Measurements from ENCODE around the gene CSGALNACT2. TPM values are rescaled to one million over a fixed set of nuclear protein-coding genes. Genes with fewer than 3 reads are reported as not detected.

The CSGALNACT2 gene
- total RNA-seq, 1 donor from 2014 or later, result 38.7 TPM

DNA sequence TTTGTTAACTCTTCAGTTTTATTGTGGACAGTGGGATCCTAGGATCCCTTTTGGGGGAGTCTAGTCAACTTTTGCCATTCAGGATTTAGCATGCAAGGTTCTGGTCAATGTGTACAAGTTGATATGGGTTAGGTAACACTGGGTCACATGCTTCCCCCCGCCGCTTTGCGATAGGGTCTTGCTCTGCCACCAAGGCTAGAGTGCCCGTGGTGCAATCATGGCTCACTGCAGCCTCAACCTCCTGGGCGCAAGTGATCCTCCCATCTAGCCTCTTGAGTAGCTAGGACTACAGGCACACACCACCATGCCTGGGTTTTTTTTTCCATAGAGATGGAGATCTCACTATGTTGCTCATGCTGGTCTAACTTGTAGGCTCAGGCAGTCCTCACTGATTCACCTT, 3.2 kb upstream of the CSGALNACT2 start:
- no peaks in the 10 kb centered on the region for H3K36me3 Mint-ChIP-seq (ENCODE audit: low read depth)
- no peak for DNase-seq (ENCODE audit: low spot score)
- peaks cover 30% of the 10 kb centered on the region for H3K4me1 Mint-ChIP-seq (ENCODE audit: low read depth)
- no peaks in the 10 kb centered on the region for H3K9me3 Mint-ChIP-seq (ENCODE audit: low read depth)
- no peak overlapping the region for H3K4me3 Mint-ChIP-seq (ENCODE audit: unreplicated experiment)
- no peaks in the 10 kb centered on the region for H3K27me3 Mint-ChIP-seq (ENCODE audit: low read depth)
- TF ChIP-seq, protein P1, sequence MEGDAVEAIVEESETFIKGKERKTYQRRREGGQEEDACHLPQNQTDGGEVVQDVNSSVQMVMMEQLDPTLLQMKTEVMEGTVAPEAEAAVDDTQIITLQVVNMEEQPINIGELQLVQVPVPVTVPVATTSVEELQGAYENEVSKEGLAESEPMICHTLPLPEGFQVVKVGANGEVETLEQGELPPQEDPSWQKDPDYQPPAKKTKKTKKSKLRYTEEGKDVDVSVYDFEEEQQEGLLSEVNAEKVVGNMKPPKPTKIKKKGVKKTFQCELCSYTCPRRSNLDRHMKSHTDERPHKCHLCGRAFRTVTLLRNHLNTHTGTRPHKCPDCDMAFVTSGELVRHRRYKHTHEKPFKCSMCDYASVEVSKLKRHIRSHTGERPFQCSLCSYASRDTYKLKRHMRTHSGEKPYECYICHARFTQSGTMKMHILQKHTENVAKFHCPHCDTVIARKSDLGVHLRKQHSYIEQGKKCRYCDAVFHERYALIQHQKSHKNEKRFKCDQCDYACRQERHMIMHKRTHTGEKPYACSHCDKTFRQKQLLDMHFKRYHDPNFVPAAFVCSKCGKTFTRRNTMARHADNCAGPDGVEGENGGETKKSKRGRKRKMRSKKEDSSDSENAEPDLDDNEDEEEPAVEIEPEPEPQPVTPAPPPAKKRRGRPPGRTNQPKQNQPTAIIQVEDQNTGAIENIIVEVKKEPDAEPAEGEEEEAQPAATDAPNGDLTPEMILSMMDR (IDR thresholded peaks at IDR 0.05), result no peak
- no peak overlapping the region for H3K27ac Mint-ChIP-seq (ENCODE audit: unreplicated experiment)

DNA sequence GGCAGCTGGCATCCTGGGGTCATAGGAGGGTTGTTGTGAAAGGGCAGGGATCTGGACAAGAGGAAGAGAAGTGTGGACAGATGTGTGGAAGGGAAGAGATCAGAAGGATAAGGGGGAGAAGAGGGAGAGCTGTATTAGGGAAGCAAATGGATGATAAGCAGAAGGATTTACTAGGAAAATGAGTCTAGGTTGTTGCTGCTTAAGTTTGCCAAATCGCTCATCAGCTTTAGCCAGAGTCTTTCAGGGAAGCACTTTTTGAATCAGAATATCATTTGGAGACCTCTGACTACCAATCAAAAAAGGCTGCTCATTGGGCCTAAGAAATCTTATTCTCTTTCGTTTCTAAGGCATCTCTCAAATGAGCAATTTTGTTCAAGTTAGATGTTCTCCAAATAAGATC, 2.6 kb upstream of the CSGALNACT2 start:
- Mint-ChIP-seq H3K4me3 (ENCODE audit: unreplicated experiment) (no peak overlapping the region), H3K9me3 (ENCODE audit: low read depth) (no peaks in the 10 kb centered on the region), H3K27me3 (ENCODE audit: low read depth) (no peaks in the 10 kb centered on the region), H3K27ac (ENCODE audit: unreplicated experiment) (no peak overlapping the region), H3K36me3 (ENCODE audit: low read depth) (no peaks in the 10 kb centered on the region), H3K4me1 (ENCODE audit: low read depth) (peaks cover 35% of the 10 kb centered on the region)
- DNase-seq (ENCODE audit: low spot score), result no peak
- TF ChIP-seq, protein P1 (IDR thresholded peaks at IDR 0.05), result no peak

DNA sequence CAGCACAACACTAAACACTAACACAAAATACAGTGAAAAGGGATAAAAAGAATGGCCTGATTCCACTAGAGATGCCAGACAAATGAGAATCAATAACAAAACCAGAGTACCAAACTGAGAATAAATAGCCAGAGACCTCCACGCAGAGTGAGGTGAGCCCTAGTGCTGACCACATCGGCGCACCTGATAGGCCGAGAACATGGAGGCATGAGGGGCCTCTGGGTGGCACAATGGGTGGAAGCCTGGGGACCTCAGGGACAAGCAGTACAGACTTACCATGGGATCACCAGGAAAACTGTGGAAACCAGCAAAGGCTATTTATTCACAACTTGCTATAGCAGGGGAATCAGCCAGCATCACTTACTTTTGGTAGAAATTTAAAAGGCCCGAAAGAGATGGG, 1.8 kb upstream of the CSGALNACT2 start:
- peaks cover 41% of the 10 kb centered on the region for H3K4me1 Mint-ChIP-seq (ENCODE audit: low read depth)
- peak overlapping the region; percentile 77 for H3K27ac Mint-ChIP-seq (ENCODE audit: unreplicated experiment)
- DNase-seq (ENCODE audit: low spot score), result no peak
- no peaks in the 10 kb centered on the region for H3K9me3 Mint-ChIP-seq (ENCODE audit: low read depth)
- no peaks in the 10 kb centered on the region for H3K36me3 Mint-ChIP-seq (ENCODE audit: low read depth)
- no peaks in the 10 kb centered on the region for H3K27me3 Mint-ChIP-seq (ENCODE audit: low read depth)
- TF ChIP-seq, protein P1 (IDR thresholded peaks at IDR 0.05), result no peak
- peak overlapping the region; percentile 95 for H3K4me3 Mint-ChIP-seq (ENCODE audit: unreplicated experiment)

DNA sequence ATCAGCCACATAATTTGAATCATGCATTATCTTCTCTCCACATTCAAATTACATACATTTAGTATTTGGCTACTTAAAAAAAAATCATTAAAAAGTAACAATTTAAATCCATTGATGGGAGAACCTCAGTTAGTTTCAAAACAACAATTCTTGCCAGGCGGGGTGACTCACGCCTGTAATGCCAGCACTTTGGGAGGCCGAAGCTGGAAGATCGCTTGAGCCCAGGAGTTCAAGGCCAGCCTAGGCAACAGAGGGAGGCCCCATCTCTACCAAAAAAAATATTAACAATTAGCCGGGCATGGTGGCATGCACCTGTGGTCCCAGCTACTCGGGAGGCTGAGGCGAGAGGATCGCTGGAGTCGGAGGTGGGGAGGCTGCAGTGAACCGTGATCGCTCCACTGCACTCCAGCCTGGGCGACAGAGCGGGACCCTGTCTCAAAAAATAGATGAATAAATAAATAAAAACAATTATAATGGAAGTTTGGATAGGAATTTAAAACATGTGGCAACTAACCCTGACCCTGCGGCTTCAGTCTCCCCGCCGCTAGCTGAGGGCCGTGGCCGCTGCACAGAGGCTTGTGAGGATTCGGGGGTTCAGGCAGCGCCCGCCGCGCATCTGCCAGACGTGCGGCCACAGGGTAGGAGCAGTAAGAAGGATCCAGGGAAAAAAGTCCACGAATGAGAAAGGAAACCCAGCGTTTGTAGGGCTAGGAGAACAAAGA, 1.1 kb upstream of the CSGALNACT2 start:
- DNase-seq (ENCODE audit: low spot score), result no peak
- Mint-ChIP-seq H3K4me1 (ENCODE audit: low read depth) (peaks cover 45% of the 10 kb centered on the region), H3K27me3 (ENCODE audit: low read depth) (no peaks in the 10 kb centered on the region), H3K27ac (ENCODE audit: unreplicated experiment) (peak overlapping the region; percentile 97), H3K36me3 (ENCODE audit: low read depth) (no peaks in the 10 kb centered on the region), H3K9me3 (ENCODE audit: low read depth) (no peaks in the 10 kb centered on the region), H3K4me3 (ENCODE audit: unreplicated experiment) (peak overlapping the region; percentile 95)
- TF ChIP-seq, protein P1 (IDR thresholded peaks at IDR 0.05), result no peak

DNA sequence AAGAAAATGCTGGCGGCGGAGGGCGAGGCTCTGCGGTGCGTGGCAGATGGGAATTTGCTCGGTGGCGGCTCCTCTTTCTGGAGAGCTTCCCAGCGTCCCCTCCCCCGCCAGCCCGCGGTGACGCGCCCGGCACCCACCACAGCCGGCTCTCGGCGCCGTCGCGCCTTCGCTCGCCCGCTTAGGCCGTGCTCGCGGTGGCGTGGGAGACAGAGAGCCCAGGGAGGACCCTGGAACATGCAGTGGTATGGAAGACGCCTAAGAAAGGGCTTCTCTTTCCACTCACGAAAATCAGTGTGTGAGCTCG, 576 bp upstream of the CSGALNACT2 start:
- no peaks in the 10 kb centered on the region for H3K27me3 Mint-ChIP-seq (ENCODE audit: low read depth)
- peak overlapping the region; percentile 97 for H3K27ac Mint-ChIP-seq (ENCODE audit: unreplicated experiment)
- DNase-seq (ENCODE audit: low spot score), result no peak
- H3K9me3 Mint-ChIP-seq (ENCODE audit: low read depth), result no peaks in the 10 kb centered on the region
- H3K36me3 Mint-ChIP-seq (ENCODE audit: low read depth), result no peaks in the 10 kb centered on the region
- peaks cover 49% of the 10 kb centered on the region for H3K4me1 Mint-ChIP-seq (ENCODE audit: low read depth)
- TF ChIP-seq, protein P1 (IDR thresholded peaks at IDR 0.05), result no peak
- peak overlapping the region; percentile 95 for H3K4me3 Mint-ChIP-seq (ENCODE audit: unreplicated experiment)
